NCI-H1436 (cell line): ENCODE results near the gene TERB2.
"Not testable (repeated sequence)": the region's sequence is repeated elsewhere in the genome, so short reads cannot be mapped to it uniquely, and the experiment has no call there.

ENCODE experiments used
- DNase-seq: peaks from one replicate; lab custom pipeline; 2025; lab: John Stamatoyannopoulos, UW

Gene TERB2

DNA sequence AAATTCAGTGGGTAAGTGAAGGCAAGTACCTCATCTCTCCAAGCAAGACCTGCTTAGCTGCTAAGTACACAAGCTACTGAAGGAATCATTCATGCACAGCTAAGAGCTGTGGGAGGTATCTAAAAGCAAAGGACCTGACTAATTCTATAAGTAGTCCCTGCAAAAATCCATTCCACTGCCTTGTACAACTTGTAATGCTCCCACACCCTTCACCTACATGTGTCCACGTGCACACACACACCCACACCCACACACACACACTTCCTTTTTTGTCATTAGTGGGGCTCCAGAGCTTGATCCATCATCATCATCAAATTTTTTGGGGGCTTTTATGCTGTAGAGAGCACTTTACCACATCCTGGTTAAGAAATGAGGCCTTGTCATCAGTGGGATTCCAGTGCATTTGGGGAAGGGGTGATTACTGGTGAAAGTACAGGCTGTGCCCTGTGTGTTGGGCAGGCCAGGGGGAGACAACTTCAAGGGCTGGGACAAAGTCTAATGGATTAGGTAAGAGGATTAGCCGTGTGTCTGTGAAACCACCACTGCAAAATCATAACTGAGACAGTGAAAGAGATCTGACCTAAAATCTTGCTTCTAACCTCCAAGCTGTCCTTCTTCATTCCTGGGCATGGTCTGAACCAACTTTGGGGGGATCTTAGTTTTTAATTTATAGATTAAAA, 47.4 kb downstream of the TERB2 start:
- DNase-seq: not testable (repeated sequence)

- not testable (repeated sequence) for DNase-seq
Measured at GRCh38 chr15:45004590-45005175, 48.2 kb downstream of the TERB2 start.

- DNase-seq: no peak
Measured at GRCh38 chr15:45009046-45009445, 52.6 kb downstream of the TERB2 start.

GRCh38 chr15:45015114-45015513, 58.6 kb downstream of the TERB2 start:
- DNase-seq: not testable (repeated sequence)

DNA sequence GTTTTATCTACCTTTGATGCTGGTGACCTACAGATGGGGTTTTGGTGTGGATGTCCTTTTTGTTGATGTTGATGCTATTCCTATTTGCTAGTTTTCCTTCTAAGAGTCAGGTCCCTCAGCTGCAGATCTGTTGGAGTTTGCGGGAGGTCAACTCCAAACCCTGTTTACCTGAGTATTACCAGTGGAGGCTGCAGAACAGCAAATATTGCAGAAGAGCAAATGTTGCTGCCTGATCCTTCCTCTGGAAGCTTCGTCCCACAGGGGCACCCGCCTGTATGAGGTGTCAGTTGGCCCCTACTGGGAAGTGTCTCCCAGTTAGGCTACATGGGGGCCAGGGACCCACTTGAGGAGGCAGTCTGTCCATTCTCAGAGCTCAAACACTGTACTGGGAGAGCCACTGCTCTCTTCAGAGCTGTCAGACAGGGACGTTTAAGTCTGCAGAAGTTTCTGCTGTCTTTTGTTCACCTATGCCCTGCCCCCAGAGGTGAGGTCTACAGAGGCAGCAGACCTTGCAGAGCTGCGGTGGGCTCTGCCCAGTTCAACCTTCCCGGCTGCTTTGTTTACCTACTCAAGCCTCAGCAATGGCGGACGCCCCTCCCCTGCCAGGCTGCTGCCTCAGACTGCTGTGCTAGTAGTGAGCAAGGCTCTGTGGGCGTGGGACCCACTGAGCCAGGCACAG, 63.9 kb downstream of the TERB2 start:
- not testable (repeated sequence) for DNase-seq

DNA sequence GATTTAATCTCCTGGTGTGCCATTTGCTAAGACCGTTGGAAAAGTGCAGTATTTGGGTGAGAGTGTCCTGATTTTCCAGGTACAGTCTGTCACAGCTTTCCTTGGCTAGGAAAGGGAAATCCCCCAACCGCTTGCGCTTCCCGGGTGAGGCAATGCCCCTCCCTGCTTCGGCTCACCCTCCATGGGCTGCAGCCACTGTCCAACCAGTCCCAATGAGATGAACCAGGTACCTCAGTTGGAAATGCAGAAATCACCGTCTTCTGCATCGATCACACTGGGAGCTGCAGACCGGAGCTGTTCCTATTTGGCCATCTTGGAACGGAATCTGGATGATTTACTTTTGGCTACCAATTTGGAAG, 64.4 kb downstream of the TERB2 start:
- not testable (repeated sequence) for DNase-seq

DNA sequence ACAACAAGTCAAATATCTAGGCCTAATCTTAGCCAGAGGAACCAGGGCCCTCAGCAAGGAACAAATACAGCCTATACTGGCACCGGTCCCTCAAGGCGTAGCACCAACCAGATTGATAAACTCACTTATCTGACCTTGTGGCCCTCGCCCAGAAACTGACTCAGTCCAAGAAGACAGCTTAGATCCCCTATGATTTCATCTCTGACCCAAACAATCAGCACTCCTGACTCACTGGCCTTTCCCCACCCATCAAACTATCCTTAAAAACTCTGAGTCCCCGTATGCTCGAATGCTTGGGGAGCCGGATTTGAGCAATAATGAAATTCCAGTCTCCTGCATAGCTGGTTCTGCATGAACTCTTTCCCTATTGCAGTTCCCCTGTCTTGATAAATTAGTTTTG, 64.9 kb downstream of the TERB2 start:
- DNase-seq: no peak

GRCh38 chr15:45022871-45023658, 66.6 kb downstream of the TERB2 start, which contains the start of gene SORD:
SORD (plus strand) TSS chr15:45023195; CDS start chr15:45023284, 89 bp downstream.
- DNase-seq: peak; percentile 94

DNA sequence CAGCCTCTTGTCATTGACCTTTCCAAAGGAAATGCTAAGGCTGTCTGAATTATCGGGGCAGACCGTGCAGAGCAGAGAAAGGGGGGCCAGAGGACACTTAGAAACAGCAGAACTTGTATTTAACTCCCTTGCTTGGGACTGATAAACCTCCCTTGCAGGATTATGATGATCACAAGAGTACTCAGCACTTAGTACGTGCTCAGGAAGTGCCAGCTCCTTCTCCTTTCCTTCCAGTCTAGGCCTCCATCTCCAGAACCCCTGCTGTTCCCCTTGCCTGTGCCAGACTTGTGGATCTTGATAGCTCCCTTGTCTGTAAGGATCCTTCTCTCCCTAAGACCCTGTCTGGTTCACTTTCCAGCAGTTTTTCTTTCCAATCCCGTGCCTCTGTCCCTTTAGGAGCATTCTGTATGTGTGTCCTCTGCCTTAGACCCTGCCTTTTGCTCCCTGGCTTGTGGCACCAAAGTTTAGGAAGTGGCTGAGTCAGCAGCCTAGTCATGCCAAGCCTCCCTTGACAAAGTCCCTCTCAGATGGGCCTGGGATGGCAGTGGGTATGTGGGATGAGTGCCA, 67.3 kb downstream of the TERB2 start:
- DNase-seq: no peak

DNA sequence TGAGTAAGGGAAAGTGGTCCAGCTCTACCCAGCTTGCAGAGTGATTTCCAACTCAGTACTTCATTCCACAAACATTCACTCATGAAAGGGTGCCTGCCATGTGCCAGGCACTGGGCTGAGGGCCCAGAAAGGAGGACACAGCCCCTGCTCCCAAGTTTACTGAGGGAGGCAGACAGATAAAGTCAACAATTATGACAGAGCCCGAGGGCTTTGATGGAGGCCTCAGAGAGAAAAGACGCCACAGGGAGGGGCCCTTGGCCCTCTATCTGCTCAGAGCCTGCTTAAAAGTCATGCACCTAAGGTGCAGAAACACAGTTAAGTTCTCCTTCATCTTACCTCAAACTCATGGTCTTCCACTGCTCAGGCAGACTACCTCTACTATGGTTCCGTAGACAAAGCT, 68.2 kb downstream of the TERB2 start:
- DNase-seq: not testable (repeated sequence)

DNA sequence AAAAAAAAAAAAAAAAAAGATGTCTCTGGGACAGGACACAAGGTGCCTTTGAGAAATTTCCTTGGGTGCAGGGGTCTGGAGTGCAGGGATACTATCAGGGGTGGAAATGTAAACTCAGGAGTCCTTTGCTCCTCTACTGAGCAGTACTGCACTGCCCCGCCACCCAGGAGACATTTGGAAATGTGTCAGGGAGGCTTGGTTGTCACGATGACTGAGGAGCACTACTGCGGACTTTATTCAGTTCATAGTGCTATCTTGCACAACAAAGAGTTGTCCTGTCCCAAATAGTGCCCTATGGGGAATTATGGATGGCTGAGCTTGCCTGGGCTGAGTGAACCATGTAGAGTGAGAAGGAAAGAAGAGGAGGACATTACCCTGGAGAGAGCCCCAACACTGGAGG, 69.1 kb downstream of the TERB2 start:
- not testable (repeated sequence) for DNase-seq

GRCh38 chr15:45026651-45027190, 70.2 kb downstream of the TERB2 start:
- DNase-seq: no peak

GRCh38 chr15:45027220-45027619, 70.7 kb downstream of the TERB2 start:
- DNase-seq: peak; percentile 37
